ENCODE results near the gene SEPTIN8. TPM values are rescaled to one million over a fixed set of nuclear protein-coding genes. Genes with fewer than 3 reads are reported as not detected.

Gene SEPTIN8
- total and polyA plus RNA-seq, 2 of the 8 experiments (the other 6 are each of a cell fraction or from before 2014, with no cell fraction given): 21.2 to 33.0 TPM

GRCh38 chr5:132764051-132764450, 13.0 kb downstream of the SEPTIN8 start:
- FAIRE-seq (no peak), DNase-seq (ENCODE audit: low read depth in 1 of 2, low spot score in 2 of 2) (no peak)
- Histone ChIP-seq H3K4me2 (ENCODE audit: insufficient read depth in 1 of 2, low read depth in 2 of 2, low read length in 2 of 2) (no peak overlapping the region), H3K9ac (replicated peaks in 1 of 4; ENCODE audit: extremely low read depth in 1 of 4, low read depth in 3 of 4, low read length in 3 of 4) (no peak overlapping the region), H2BK20ac (ENCODE audit: low read length) (no peak overlapping the region), H3K14ac (ENCODE audit: insufficient read length) (no peak overlapping the region), H2AK5ac (ENCODE audit: low read depth, low read length) (no peak overlapping the region), H3K4me3 (ENCODE audit: extremely low read depth in 1 of 4, insufficient read depth in 2 of 4, low read depth in 3 of 4, low read length in 4 of 4) (no peak overlapping the region), H3K18ac (ENCODE audit: extremely low read depth, low read length) (no peak overlapping the region), H3K27me3 (replicated peaks in 1 of 4; ENCODE audit: control insufficient read depth in 3 of 4, extremely low read depth in 1 of 4, insufficient read depth in 3 of 4, low read length in 3 of 4) (no peaks in the 10 kb centered on the region), H3K23ac (ENCODE audit: insufficient read length) (no peak overlapping the region), H2AFZ (ENCODE audit: low read length) (no peak overlapping the region), H4K20me1 (replicated peaks in 1 of 2; ENCODE audit: control insufficient read depth in 1 of 2, insufficient read depth in 2 of 2, low read length in 2 of 2) (peaks cover 0 to 10% of the 10 kb centered on the region in 2 experiments), H4K91ac (replicated peaks; ENCODE audit: insufficient read length, low read length) (no peak overlapping the region), H2BK12ac (ENCODE audit: low read depth, low read length) (no peak overlapping the region), H3K4ac (replicated peaks; ENCODE audit: insufficient read length, low read depth, low read length) (no peak overlapping the region), H4K5ac (ENCODE audit: insufficient read length, low read depth, low read length) (no peak overlapping the region), H3K4me1 (replicated peaks in 1 of 4; ENCODE audit: control insufficient read depth in 3 of 4, insufficient read depth in 4 of 4, low read length in 3 of 4) (no peaks in the 10 kb centered on the region), H4K8ac (ENCODE audit: extremely low read depth, insufficient read depth, low read length) (no peak overlapping the region), H2BK15ac (ENCODE audit: low read length) (no peak overlapping the region), H3K79me1 (ENCODE audit: low read depth, low read length) (peaks cover 3% of the 10 kb centered on the region), H3K27ac (ENCODE audit: low read depth, low read length) (no peak overlapping the region), H3K79me2 (ENCODE audit: control insufficient read depth in 1 of 2, insufficient read depth in 2 of 2, low read length in 2 of 2) (no peaks in the 10 kb centered on the region), H3K36me3 (ENCODE audit: control insufficient read depth in 2 of 4, insufficient read depth in 4 of 4, low read length in 3 of 4) (peaks cover 0 to 3% (median 0%) of the 10 kb centered on the region in 4 experiments; a peak in 3 of 8 replicates), H2BK5ac (ENCODE audit: low read depth, low read length) (no peak overlapping the region), H3K23me2 (ENCODE audit: low read depth, low read length) (no peaks in the 10 kb centered on the region), H3K9me3 (ENCODE audit: insufficient read depth in 2 of 2, low read depth in 1 of 2, low read length in 1 of 2) (no peaks in the 10 kb centered on the region), H3K56ac (replicated peaks; ENCODE audit: insufficient read length, low read depth, low read length) (no peak overlapping the region), H2BK120ac (replicated peaks; ENCODE audit: low read depth, low read length) (no peak overlapping the region)
- ChIA-PET POLR2A (ENCODE audit: partially characterized antibody) (interaction anchor here (1.2 kb wide), 1 partner anchor 9 kb away, joined by 3 read pairs; no protein-coding TSS in a partner anchor), CTCF (ENCODE audit: partially characterized antibody) (interaction anchor here (0.9 to 8.0 kb wide), 5 partner anchors 9 to 57 kb away, joined by 3 to 60 read pairs (median 11); partner anchors contain the start of genes CCNI2 and SEPTIN8)
- WGBS, 2 experiments (ENCODE audit: extremely low coverage in 1 of 2, insufficient coverage in 1 of 2, insufficient read length in 1 of 2, insufficient replicate concordance in 2 of 2, low coverage in 1 of 2, low lambda C conversion rate in 2 of 2, missing lambda C conversion rate in 1 of 2): 93% methylated on average over 4 of the region's 10 CpGs; no CpG with 5 or more reads in 1 of the 2 experiments
- no peak for TF ChIP-seq EGR1 (IDR thresholded peaks at IDR 0.05; ENCODE audit: borderline replicate concordance, low read depth, low read length)
- no peak for TF ChIP-seq NRF1 (IDR thresholded peaks at IDR 0.05; ENCODE audit: low read depth, low read length)
- TF ChIP-seq EP300 (IDR thresholded peaks at IDR 0.05; ENCODE audit: borderline replicate concordance in 1 of 2, low read depth in 2 of 2, low read length in 2 of 2): no peak
- no peak for TF ChIP-seq MAX (IDR thresholded peaks at IDR 0.05)
- TF ChIP-seq TBP (IDR thresholded peaks at IDR 0.05; ENCODE audit: low read depth, low read length): no peak
- TF ChIP-seq HDAC2 (IDR thresholded peaks at IDR 0.05; ENCODE audit: borderline replicate concordance in 1 of 2, low read depth in 2 of 2, low read length in 2 of 2): no peak
- TF ChIP-seq SAP30 (IDR thresholded peaks at IDR 0.05; ENCODE audit: insufficient read depth, insufficient replicate concordance, low read length): no peak
- no peak for TF ChIP-seq RXRA (IDR thresholded peaks at IDR 0.05; ENCODE audit: insufficient read depth, low read depth, low read length)
- no peak for TF ChIP-seq POLR2A (IDR thresholded peaks at IDR 0.05; ENCODE audit: control extremely low read depth in 1 of 2, low read depth in 2 of 2, low read length in 2 of 2)
- no peak for TF ChIP-seq SP2 (IDR thresholded peaks at IDR 0.05; ENCODE audit: low read length)
- TF ChIP-seq USF2 (IDR thresholded peaks at IDR 0.05; ENCODE audit: low read length): no peak
- no peak for TF ChIP-seq ATF3 (IDR thresholded peaks at IDR 0.05; ENCODE audit: insufficient read depth, low read depth, low read length)

Measured in H1 (cell line).